T1000 (cell line): ENCODE results near the gene ADARB2.
"Not testable (repeated sequence)": the region's sequence is repeated elsewhere in the genome, so short reads cannot be mapped to it uniquely, and the experiment has no call there.

Experiments
- DNase-seq: peaks from one replicate; lab custom pipeline; 2025; ENCODE audit warnings: mixed read lengths; lab: John Stamatoyannopoulos, UW

The ADARB2 gene

DNA sequence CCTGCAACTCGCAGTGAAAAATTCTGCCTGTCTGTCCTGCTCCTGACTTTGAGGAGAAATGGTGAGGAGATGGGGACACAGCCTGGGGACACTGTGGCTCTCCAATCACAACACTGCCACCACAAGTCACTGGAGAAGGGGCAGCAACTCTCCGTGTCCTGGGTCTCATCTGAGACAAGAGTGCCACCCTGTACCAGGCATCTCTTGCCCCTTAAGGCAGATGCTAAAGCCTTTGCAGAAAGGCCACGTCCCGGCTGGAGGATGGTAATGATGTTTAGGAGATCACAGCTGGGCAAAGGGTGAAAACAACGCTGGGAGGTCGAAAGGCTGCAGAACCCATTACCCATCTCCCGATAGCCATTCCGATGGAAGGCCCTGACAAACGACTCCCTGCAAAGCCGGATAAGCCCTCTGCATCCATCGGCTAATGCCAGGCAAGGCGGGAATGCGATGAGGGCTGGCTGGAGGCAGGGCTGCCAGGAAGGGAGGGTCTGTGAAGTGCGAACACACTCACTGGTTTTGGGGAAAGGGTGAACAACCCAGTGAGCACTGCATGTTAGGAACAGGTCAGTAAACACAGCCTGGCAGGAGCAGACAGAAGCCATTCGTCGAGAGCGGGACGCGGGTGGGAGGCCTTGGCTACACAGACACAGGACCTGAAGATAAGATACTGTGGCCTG lies 190.8 kb downstream of the ADARB2 start:
- no peak for DNase-seq

DNA sequence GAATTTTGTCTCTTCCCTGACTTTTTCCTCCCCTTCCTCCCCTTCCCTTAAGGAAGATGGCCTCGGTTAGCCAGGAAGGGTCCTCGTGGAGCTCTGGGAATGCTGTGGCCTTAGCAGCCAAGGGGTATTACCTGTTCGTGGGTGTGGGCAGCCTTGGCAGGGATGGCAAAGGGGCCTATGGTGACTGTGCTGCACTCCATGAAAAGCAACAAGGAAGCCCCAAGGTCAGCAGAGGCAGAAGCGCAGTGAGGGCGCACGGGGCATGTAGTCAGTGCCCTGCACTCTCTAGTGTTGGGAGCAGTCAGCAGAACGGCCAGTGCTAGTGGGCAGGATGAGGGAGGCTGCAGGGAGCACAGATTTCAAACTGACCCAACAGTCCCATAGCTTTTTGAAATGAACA lies 191.8 kb downstream of the ADARB2 start:
- no peak for DNase-seq

GRCh38 chr10:1544929-1545328 lies 192.4 kb downstream of the ADARB2 start:
- DNase-seq: no peak

GRCh38 chr10:1544209-1544673 lies 193.1 kb downstream of the ADARB2 start:
- DNase-seq: no peak

DNA sequence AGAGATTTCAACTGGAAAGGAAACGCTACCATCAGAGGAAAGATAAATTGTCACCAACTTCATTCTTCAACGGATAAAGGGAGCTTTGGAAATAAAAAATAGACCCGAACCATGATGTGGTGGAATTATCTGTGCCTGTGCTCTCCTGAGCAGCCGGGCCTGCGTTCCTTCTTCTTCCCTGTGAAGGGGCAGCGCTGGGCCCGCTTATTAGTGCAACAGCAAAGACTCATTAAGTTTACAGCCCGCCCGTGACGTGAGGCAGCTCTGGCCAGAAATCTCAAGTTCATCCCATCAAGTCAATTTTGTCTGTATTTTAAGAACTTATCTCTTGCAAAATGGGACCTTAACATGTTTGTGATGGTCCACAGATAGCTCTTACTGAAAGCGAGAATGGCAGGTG lies 193.7 kb downstream of the ADARB2 start:
- DNase-seq: no peak

GRCh38 chr10:1542941-1543340 lies 194.4 kb downstream of the ADARB2 start:
- no peak for DNase-seq

- DNase-seq: no peak
Measured at GRCh38 chr10:1540144-1540543, 197.2 kb downstream of the ADARB2 start.

DNA sequence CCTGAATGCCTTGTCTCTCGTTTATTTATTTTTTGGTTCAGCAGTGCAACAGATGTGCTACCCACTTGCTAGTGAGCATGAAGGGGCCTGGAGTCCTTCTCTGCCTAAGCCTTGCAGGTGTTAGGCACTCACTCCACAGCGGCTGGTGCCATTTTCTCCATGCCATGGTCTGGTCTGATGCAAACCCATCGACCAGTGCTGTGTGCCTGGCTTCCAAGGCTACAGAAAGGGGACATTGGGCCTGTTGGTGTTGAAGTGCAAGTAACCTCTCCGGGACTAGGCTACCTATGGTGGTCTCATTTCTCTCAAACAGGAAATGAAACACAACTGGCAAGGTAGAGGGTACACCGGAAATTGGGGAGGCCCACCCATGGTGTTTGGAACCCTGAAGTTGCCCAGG lies 198.1 kb downstream of the ADARB2 start:
- DNase-seq: no peak

GRCh38 chr10:1538531-1539061 lies 198.7 kb downstream of the ADARB2 start:
- no peak for DNase-seq

- DNase-seq: no peak
Measured at GRCh38 chr10:1538121-1538520, 199.2 kb downstream of the ADARB2 start.

- DNase-seq: not testable (repeated sequence)
Measured at GRCh38 chr10:1537449-1537848, 199.9 kb downstream of the ADARB2 start.

DNA sequence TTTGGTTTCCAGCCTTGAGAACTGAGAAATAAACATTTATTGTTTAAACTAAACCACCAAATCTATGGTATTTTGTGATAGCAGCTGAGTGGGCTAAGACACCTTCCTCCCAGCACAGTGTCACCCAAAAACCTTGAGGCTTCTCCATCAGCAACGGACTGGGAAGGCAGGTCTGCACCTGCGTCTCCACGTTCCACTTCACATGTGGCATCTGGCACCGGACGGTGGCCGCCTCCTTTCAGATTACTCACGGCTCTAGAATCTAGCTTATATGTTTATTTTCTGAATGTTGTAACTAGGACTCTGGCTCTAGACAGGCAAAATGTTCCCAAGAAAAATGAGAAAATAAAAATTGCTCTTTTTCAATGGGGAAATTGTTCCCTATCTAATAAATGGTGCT lies 201.0 kb downstream of the ADARB2 start:
- no peak for DNase-seq

GRCh38 chr10:1535301-1535965 lies 201.9 kb downstream of the ADARB2 start:
- no peak for DNase-seq

GRCh38 chr10:1534820-1535219 lies 202.5 kb downstream of the ADARB2 start:
- no peak for DNase-seq

DNA sequence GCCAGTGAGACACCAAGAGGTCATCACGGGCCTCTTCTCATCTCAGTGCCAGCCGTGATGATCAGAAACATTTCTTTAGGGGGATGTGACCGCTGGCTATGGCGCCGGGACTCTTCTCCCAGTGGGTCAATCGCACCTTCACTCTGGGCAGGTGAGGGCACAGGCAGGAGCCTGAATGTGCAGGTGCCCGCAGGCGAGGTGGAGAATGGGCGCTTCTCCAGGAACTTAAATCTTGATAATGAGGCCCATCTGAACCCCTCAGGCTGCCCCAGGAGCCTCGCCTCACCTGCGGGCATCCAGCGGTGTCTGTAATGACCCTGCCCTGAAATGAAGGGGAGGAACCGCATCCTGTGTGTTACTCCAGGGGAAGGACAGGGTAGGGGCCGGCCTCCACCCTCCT lies 204.7 kb downstream of the ADARB2 start:
- no peak for DNase-seq

DNA sequence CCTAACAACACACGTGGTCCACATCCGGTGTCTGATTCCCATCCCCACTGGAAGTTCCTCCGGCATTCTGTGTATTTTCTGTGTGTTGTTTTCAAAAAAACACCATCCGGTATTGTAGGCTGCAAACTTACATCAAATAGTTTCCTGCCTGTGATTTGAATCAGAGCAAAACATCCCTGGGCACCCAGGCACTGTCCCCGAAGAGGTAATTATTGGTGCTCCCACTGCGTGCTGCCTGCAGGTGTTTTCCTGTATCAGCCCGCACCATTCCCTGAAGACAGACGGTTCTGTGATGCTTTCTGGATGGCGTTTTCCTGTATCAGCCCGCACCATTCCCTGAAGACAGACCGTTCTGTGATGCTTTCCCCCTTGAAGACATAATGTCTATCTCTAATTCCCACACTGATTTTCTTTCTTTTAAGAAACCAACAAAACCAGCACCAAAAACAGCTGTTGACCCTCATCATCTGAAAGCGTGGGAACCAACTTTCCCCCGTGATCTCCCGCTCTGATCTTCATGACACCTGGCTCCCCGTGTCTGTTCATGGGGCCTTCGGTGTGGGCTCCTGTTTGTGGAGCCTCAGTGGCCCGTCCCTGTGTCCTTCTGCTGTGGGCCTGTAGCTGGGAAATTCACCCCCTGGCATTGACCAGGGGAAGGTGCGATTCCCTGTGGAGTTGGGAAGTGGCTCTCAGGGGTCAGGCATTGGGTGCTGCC lies 205.3 kb downstream of the ADARB2 start:
- no peak for DNase-seq

DNA sequence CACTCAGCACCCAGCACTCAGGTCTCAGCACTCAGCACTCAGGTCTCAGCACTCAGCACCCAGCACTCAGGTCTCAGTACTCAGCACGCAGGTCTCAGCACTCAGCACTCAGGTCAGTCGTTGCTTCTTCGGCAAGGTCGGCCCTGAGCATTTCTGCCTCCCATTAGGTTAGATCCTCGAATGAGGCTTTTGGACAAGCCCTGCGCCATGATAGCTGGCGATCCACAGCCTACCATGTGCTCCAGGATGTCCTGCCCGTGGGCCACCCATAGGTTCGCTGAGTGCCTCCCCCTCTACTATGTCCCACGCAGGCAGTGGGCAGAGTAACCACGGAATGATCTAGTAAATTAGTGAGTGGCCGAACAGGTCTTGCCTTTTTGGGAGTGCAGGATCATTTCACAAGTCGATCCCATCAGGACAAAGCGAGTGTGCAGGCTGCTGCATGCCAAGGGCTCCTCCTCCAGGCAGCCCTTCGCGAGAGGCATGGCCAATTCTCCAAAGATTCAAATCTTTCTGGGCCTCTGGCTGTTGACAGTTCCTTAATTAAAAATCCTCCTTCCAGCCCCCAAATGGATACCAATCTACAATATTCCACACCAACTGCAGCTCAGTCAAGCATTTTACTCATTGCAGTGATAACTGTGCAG lies 206.3 kb downstream of the ADARB2 start:
- DNase-seq: no peak

- DNase-seq: no peak
Measured at GRCh38 chr10:1529806-1530413, 207.4 kb downstream of the ADARB2 start.

DNA sequence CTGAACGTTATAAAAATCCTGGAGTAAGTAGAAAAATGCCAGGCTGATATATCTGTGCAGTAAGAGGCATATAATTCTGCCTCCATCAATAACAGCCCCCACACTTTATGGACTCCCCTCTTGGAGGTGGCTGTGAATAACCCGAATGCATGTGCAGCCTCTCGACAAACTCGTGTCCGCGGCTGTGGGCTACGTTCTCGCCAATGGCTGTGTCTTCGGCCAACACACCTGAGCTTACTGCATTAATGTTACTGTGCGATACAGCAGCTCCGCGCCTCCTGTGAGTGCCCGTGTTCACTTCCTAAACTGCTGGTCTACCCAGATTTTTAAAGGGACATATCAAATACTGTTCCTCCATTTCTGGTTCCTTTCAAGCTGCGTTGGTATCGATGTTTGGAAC lies 209.4 kb downstream of the ADARB2 start:
- no peak for DNase-seq

- no peak for DNase-seq
Measured at GRCh38 chr10:1526436-1527055, 210.8 kb downstream of the ADARB2 start.

- no peak for DNase-seq
Measured at GRCh38 chr10:1525354-1526162, 211.8 kb downstream of the ADARB2 start.
